Tibial nerve (tissue), 4 donors: Measurements from ENCODE around the gene GTF3C2. TPM values are rescaled to one million over a fixed set of nuclear protein-coding genes. Genes with fewer than 3 reads are reported as not detected.

ENCODE experiments used
- DNase-seq, 2 donors: peaks; one replicate each; pipeline ENCODE4 v3.0.0-alpha.2; 2019; ENCODE audit warnings: low spot score in 2 of 2
- H3K27ac ChIP-seq, 4 donors: fragments of 200-600 bp; sonication (generic) in 3 of 4; one replicate each; pipeline ENCODE4 v1.5.1; 2017 to 2019; ENCODE audit warnings: mild to moderate bottlenecking in 1 of 4
- H3K27me3 ChIP-seq, 2 donors: fragments of 200-600 bp; sonication (generic) in 1 of 2; one replicate each; pipeline versions ENCODE4 v1.5.1 to v1.6.0; 2017 to 2019
- H3K36me3 ChIP-seq, 3 donors: fragments of 200-600 bp; sonication (generic); one replicate each; pipeline ENCODE4 v1.5.1; 2018 to 2019
- H3K4me1 ChIP-seq, 4 donors: fragments of 200-600 bp; sonication (generic) in 3 of 4; one replicate each; pipeline ENCODE4 v1.5.1; 2017 to 2019
- H3K4me3 ChIP-seq, 4 donors: fragments of 200-600 bp; sonication (generic) in 3 of 4; one replicate each; pipeline ENCODE4 v1.5.1; 2017 to 2019; ENCODE audit warnings: mild to moderate bottlenecking in 1 of 4, moderate library complexity in 1 of 4
- H3K9me3 ChIP-seq, 4 donors: fragments of 200-600 bp; sonication (generic) in 3 of 4; one replicate each; pipeline ENCODE4 v1.5.1; 2017 to 2019
- EP300 ChIP-seq, 2 donors: sonication (generic); formaldehyde crosslinking; IDR thresholded peaks; one replicate each; pipeline ENCODE4 v1.6.1; 2017; ENCODE audit warnings: antibody characterized with exemption in 2 of 2, mild to moderate bottlenecking in 1 of 2
- POLR2A ChIP-seq, 2 donors: fragments of 450-650 bp; IDR thresholded peaks; one replicate each; pipeline ENCODE4 v1.6.1; 2017; ENCODE audit warnings: antibody characterized with exemption in 2 of 2, mild to moderate bottlenecking in 2 of 2, moderate library complexity in 2 of 2
- WGBS, 2 donors: methylation state at CpG; one replicate each; pipeline ENCODE4 v1.1.5; 2018; 5-methylcytosine and 5-hydroxymethylcytosine counted together
- total RNA-seq, 4 donors: library from RNA; depleted of rRNA; stranded (reverse); fragments of >200 nt; gene quantifications; one replicate each; pipeline ENCODE4 v1.1.0, GENCODE V29; 2016
- TF ChIP-seq, protein P1 (sequence below), 5 experiments: fragments of 200-600 bp in 3 of 5; fragments of 450-650 bp in 2 of 5; sonication (generic) in 3 of 5; IDR thresholded peaks; one replicate each; pipeline ENCODE4 v1.5.1; 2016 to 2019; ENCODE audit warnings: antibody characterized with exemption in 5 of 5, mild to moderate bottlenecking in 3 of 5, moderate library complexity in 2 of 5

GTF3C2 gene
- total RNA-seq, 4 donors from 2014 or later: 38.9 to 54.0 (median 46.0) TPM

DNA sequence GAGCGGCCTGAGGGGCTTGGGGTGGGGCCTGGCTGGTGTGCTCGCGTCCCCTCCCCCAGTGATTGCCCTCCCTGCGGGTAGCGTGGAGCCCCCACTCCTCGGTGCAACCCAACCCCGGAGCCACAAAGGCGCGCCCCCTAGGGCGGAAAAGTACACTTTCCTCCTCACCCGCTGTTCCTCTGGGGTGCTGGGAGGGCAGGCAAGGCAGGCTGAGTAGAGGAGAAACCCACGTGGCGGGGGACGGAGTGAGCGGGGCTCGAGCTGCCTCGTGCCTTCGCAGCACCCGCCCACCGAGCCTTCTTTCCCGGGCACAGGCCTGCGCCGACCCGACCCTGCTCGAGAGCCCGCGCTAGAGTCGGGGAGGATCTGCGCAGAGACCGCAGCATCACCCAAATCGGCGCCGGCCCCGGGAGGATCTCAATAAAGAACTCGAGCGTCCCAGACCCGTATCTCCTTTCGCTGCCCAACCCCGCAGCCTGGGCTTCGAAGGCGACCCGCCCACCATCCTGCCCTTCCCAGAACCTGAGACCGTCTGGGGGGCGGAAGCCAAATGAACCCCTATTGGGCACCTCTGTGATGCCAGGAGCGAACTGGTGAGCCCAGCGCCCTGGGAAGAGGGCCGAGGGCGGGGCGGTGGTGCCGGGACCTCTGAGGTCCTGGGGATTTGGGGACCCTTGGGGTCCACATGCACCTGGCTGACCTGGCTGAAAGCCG is 49.8 kb downstream of the GTF3C2 start:
- H3K4me1 ChIP-seq: peaks cover 0 to 32% (median 12%) of the 10 kb centered on the region in 4 donors
- 4 to 5% methylated on average over 29 to 49 of the region's 51 CpGs for WGBS, 2 donors
- peaks cover 0 to 42% (median 0%) of the 10 kb centered on the region in 3 donors for H3K36me3 ChIP-seq
- H3K27me3 ChIP-seq: peaks cover 0 to 46% of the 10 kb centered on the region in 2 donors
- H3K27ac ChIP-seq: no peak overlapping the region
- H3K9me3 ChIP-seq: no peaks in the 10 kb centered on the region
- no peak for DNase-seq
- TF ChIP-seq, protein P1, sequence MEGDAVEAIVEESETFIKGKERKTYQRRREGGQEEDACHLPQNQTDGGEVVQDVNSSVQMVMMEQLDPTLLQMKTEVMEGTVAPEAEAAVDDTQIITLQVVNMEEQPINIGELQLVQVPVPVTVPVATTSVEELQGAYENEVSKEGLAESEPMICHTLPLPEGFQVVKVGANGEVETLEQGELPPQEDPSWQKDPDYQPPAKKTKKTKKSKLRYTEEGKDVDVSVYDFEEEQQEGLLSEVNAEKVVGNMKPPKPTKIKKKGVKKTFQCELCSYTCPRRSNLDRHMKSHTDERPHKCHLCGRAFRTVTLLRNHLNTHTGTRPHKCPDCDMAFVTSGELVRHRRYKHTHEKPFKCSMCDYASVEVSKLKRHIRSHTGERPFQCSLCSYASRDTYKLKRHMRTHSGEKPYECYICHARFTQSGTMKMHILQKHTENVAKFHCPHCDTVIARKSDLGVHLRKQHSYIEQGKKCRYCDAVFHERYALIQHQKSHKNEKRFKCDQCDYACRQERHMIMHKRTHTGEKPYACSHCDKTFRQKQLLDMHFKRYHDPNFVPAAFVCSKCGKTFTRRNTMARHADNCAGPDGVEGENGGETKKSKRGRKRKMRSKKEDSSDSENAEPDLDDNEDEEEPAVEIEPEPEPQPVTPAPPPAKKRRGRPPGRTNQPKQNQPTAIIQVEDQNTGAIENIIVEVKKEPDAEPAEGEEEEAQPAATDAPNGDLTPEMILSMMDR (IDR thresholded peaks at IDR 0.05): no peak
- TF ChIP-seq POLR2A (IDR thresholded peaks at IDR 0.05) (no peak), EP300 (IDR thresholded peaks at IDR 0.05) (no peak)
- no peak overlapping the region for H3K4me3 ChIP-seq

DNA sequence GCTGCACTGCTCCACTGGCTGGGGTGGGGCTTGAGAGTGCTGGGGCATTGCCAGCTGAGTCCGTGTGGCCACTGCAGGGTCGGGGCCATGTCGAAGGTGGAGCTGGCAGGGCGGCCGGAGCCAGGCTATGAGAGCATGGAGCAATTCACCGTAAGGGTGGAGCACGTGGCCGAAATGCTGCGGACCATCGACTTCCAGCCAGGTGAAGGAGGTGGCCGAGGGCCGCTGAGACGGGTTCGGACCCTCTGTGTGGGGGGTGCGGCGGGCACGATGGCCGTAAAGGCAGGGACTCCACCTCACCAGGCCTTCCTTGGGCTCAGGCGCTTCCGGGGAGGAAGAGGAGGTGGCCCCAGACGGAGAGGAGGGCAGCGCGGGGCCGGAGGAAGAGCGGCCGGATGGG is 50.4 kb downstream of the GTF3C2 start:
- 34 to 42% methylated on average over 16 to 22 of the region's 26 CpGs for WGBS, 2 donors
- Histone ChIP-seq H3K9me3 (no peaks in the 10 kb centered on the region), H3K27ac (no peak overlapping the region), H3K4me1 (peaks cover 0 to 32% (median 12%) of the 10 kb centered on the region in 4 donors), H3K4me3 (no peak overlapping the region), H3K27me3 (peaks cover 0 to 46% of the 10 kb centered on the region in 2 donors), H3K36me3 (peaks cover 0 to 36% (median 0%) of the 10 kb centered on the region in 3 donors)
- no peak for DNase-seq
- TF ChIP-seq POLR2A (IDR thresholded peaks at IDR 0.05) (no peak), EP300 (IDR thresholded peaks at IDR 0.05) (no peak)
- TF ChIP-seq, protein P1 (IDR thresholded peaks at IDR 0.05): no peak

DNA sequence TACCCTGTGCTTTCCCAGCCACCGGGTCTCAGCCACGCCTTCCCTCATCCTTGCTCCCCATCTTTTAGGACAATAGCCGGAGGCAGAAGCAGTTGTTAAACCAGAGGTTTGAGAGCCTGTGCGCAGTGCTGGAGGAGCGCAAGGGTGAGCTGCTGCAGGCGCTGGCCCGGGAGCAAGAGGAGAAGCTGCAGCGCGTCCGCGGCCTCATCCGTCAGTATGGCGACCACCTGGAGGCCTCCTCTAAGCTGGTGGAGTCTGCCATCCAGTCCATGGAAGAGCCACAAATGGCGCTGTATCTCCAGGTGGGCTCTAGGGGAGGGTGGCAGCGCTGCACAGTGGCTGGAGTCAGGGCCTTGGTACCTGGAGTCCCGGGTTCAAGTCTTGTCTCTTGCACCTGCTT is 51.0 kb downstream of the GTF3C2 start:
- DNase-seq: no peak
- H3K36me3 ChIP-seq: peaks cover 0 to 30% (median 0%) of the 10 kb centered on the region in 3 donors
- TF ChIP-seq EP300 (IDR thresholded peaks at IDR 0.05) (no peak), POLR2A (IDR thresholded peaks at IDR 0.05) (no peak)
- TF ChIP-seq, protein P1 (IDR thresholded peaks at IDR 0.05): no peak
- H3K9me3 ChIP-seq: no peaks in the 10 kb centered on the region
- no peak overlapping the region for H3K27ac ChIP-seq
- peaks cover 0 to 46% of the 10 kb centered on the region in 2 donors for H3K27me3 ChIP-seq
- no peak overlapping the region for H3K4me3 ChIP-seq
- H3K4me1 ChIP-seq: peaks cover 0 to 32% (median 12%) of the 10 kb centered on the region in 4 donors
- 89 to 94% methylated on average over 15 to 16 of the region's 16 CpGs for WGBS, 2 donors

DNA sequence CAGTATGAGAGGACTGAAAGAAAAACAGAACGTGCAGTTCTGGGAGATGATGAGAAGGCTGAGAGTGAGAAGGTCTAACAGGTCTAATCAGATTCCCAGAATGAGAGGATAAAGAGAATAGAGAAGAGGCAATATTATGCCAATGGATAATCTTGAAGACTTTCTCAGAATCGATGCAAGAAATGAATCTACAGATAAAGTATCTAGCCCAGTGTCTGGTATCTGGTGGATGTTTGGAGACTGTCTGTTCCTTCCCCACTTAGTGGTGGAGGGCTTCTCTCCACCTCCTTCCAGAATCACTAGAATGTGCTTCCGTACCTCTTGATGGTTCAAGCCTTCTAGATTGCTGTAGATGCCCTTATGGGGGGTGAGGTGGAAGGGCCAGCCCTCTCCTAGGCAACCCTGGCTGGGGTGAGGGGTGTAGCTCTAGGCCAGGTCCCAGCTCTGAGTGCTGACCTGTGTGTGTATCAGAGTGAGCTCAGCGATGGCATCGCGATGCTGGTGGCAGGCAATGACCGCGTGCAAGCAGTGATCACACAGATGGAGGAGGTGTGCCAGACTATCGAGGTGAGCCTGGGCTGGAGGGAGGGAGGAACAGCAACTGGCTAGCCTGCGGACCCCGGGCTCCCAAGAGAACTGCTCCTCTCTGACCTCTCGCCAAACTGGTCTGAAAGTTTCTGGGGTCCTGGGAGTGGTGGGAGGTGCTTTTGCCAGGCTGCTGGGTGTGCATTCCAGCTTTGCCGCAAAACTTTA is 51.9 kb downstream of the GTF3C2 start:
- Histone ChIP-seq H3K9me3 (no peaks in the 10 kb centered on the region), H3K27me3 (peaks cover 0 to 46% of the 10 kb centered on the region in 2 donors), H3K27ac (no peak overlapping the region), H3K4me3 (no peak overlapping the region), H3K36me3 (peaks cover 0 to 22% (median 0%) of the 10 kb centered on the region in 3 donors), H3K4me1 (peaks cover 0 to 32% (median 12%) of the 10 kb centered on the region in 4 donors)
- DNase-seq: no peak
- TF ChIP-seq EP300 (IDR thresholded peaks at IDR 0.05): no peak
- TF ChIP-seq POLR2A (IDR thresholded peaks at IDR 0.05): no peak
- TF ChIP-seq, protein P1 (IDR thresholded peaks at IDR 0.05): no peak
- 85% methylated on average over 13 of the region's 13 CpGs for WGBS, 2 donors
